Measurements from ENCODE around the gene ACOX1.

- TF ChIP-seq CTCF (IDR thresholded peaks at IDR 0.05; ENCODE audit: low read depth, low read length, poor library complexity, severe bottlenecking) = no peak
- TF ChIP-seq EZH2phosphoT487 (IDR thresholded peaks at IDR 0.05; ENCODE audit: borderline replicate concordance, low read length) = no peak
Measured at GRCh38 chr17:76002100-76002499, 23.1 kb upstream of the ACOX1 start.
